ENCODE measurements around the gene ITGAL. TPM values are rescaled to one million over a fixed set of nuclear protein-coding genes. Genes with fewer than 3 reads are reported as not detected.
"Not testable (repeated sequence)": the region's sequence is repeated elsewhere in the genome, so short reads cannot be mapped to it uniquely, and the experiment has no call there.

ITGAL gene
- total and polyA plus RNA-seq, 2 experiments from 2014 or later: 0.95 to 3.4 TPM

- 90% methylated on average over 10 of the region's 10 CpGs for WGBS (ENCODE audit: low lambda C conversion rate, missing lambda C conversion rate)
- H2AFZ ChIP-seq: peak overlapping the region; percentile 39
- H3K9me2 ChIP-seq (replicated peaks; ENCODE audit: insufficient read depth): no peaks in the 10 kb centered on the region
- H4K20me1 ChIP-seq (ENCODE audit: insufficient read depth, poor library complexity, severe bottlenecking): no peaks in the 10 kb centered on the region
- H3K27me3 ChIP-seq: no peaks in the 10 kb centered on the region
- H3K79me2 ChIP-seq: peaks cover 16% of the 10 kb centered on the region
- H3K4me2 ChIP-seq: peak overlapping the region; percentile 95
- TF ChIP-seq EZH2phosphoT487 (IDR thresholded peaks at IDR 0.05; ENCODE audit: low read depth, severe bottlenecking, unreplicated experiment): no peak
- no peak for TF ChIP-seq EZH2 (IDR thresholded peaks at IDR 0.05; ENCODE audit: borderline replicate concordance)
- TF ChIP-seq, protein P1, sequence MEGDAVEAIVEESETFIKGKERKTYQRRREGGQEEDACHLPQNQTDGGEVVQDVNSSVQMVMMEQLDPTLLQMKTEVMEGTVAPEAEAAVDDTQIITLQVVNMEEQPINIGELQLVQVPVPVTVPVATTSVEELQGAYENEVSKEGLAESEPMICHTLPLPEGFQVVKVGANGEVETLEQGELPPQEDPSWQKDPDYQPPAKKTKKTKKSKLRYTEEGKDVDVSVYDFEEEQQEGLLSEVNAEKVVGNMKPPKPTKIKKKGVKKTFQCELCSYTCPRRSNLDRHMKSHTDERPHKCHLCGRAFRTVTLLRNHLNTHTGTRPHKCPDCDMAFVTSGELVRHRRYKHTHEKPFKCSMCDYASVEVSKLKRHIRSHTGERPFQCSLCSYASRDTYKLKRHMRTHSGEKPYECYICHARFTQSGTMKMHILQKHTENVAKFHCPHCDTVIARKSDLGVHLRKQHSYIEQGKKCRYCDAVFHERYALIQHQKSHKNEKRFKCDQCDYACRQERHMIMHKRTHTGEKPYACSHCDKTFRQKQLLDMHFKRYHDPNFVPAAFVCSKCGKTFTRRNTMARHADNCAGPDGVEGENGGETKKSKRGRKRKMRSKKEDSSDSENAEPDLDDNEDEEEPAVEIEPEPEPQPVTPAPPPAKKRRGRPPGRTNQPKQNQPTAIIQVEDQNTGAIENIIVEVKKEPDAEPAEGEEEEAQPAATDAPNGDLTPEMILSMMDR (IDR thresholded peaks at IDR 0.05; ENCODE audit: poor library complexity): no peak
- no peak for DNase-seq (ENCODE audit: low spot score)
- H3K27ac ChIP-seq: peak overlapping the region; percentile 96
- H3K4me1 ChIP-seq (ENCODE audit: insufficient read depth): peaks cover 19% of the 10 kb centered on the region
- H3K4me3 ChIP-seq: no peak overlapping the region
- peaks cover 4% of the 10 kb centered on the region for H3K36me3 ChIP-seq (replicated peaks; ENCODE audit: insufficient read depth, low read depth)
- H3K9me3 ChIP-seq (ENCODE audit: low read depth): peaks cover 14% of the 10 kb centered on the region
These were observed 26.3 kb upstream of the ITGAL start for GRCh38 chr16:30446203-30446595.

DNA sequence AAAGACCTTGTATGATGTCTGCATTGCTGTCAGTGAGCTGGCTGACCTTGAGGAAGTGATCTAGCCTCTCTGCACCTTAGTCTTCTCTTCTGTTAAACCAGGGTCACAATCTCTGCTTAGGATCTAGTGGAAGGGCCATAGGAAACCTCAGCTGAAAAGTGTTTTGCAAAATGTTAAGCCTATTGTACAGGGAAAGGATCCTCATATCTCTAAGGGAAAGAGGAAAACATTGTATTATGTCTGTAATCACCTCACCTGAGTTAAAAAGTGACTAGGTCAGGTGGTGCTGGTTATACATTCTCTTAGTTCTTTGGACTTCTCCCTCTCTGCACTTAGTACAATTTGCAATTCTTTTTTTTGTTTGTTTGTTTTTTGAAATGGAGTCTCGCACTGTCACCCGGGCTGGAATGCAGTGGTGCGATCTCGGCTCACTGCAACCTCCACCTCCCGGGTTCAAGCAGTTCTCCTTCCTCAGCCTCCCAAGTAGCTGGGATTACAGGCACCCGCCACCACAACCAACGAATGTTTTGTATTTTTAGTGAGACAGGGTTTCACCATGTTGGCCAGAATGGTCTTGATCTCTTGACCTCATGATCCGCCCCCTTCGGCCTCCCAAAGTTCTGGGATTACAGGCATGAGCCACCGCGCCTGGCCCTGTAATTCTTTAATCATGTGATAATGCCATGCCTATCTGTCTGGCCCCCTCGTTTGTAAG, 24.9 kb upstream of the ITGAL start:
- peak overlapping the region; percentile 96 for H3K27ac ChIP-seq
- peaks cover 16% of the 10 kb centered on the region for H3K79me2 ChIP-seq
- H3K4me3 ChIP-seq: no peak overlapping the region
- DNase-seq (ENCODE audit: low spot score): peak; percentile 40
- no peak overlapping the region for H2AFZ ChIP-seq
- no peaks in the 10 kb centered on the region for H3K27me3 ChIP-seq
- H3K9me2 ChIP-seq (replicated peaks; ENCODE audit: insufficient read depth): no peaks in the 10 kb centered on the region
- TF ChIP-seq EZH2 (IDR thresholded peaks at IDR 0.05; ENCODE audit: borderline replicate concordance) (no peak), EZH2phosphoT487 (IDR thresholded peaks at IDR 0.05; ENCODE audit: low read depth, severe bottlenecking, unreplicated experiment) (no peak)
- TF ChIP-seq, protein P1 (IDR thresholded peaks at IDR 0.05; ENCODE audit: poor library complexity): no peak
- H3K36me3 ChIP-seq (replicated peaks; ENCODE audit: insufficient read depth, low read depth): peaks cover 4% of the 10 kb centered on the region
- H3K4me1 ChIP-seq (ENCODE audit: insufficient read depth): peaks cover 26% of the 10 kb centered on the region
- 56% methylated on average over 12 of the region's 12 CpGs for whole genome bisulfite sequencing (ENCODE audit: low lambda C conversion rate, missing lambda C conversion rate)
- peaks cover 14% of the 10 kb centered on the region for H3K9me3 ChIP-seq (ENCODE audit: low read depth)
- peak overlapping the region; percentile 48 for H3K4me2 ChIP-seq
- no peaks in the 10 kb centered on the region for H4K20me1 ChIP-seq (ENCODE audit: insufficient read depth, poor library complexity, severe bottlenecking)

GRCh38 chr16:30449116-30449435, 23.5 kb upstream of the ITGAL start:
- no peak for DNase-seq (ENCODE audit: low spot score)
- no peak overlapping the region for H3K4me3 ChIP-seq
- H3K9me3 ChIP-seq (ENCODE audit: low read depth): peaks cover 5% of the 10 kb centered on the region
- no peak overlapping the region for H2AFZ ChIP-seq
- no peak overlapping the region for H3K27ac ChIP-seq
- H4K20me1 ChIP-seq (ENCODE audit: insufficient read depth, poor library complexity, severe bottlenecking): no peaks in the 10 kb centered on the region
- H3K36me3 ChIP-seq (replicated peaks; ENCODE audit: insufficient read depth, low read depth): peaks cover 4% of the 10 kb centered on the region
- no peaks in the 10 kb centered on the region for H3K27me3 ChIP-seq
- no peak for TF ChIP-seq EZH2 (IDR thresholded peaks at IDR 0.05; ENCODE audit: borderline replicate concordance)
- TF ChIP-seq, protein P1 (IDR thresholded peaks at IDR 0.05; ENCODE audit: poor library complexity): no peak
- no peaks in the 10 kb centered on the region for H3K9me2 ChIP-seq (replicated peaks; ENCODE audit: insufficient read depth)
- no peak overlapping the region for H3K4me2 ChIP-seq
- peaks cover 29% of the 10 kb centered on the region for H3K4me1 ChIP-seq (ENCODE audit: insufficient read depth)
- peaks cover 11% of the 10 kb centered on the region for H3K79me2 ChIP-seq
- WGBS (ENCODE audit: low lambda C conversion rate, missing lambda C conversion rate): 94% methylated on average over 3 of the region's 3 CpGs

GRCh38 chr16:30452709-30453580, 19.6 kb upstream of the ITGAL start:
- peak overlapping the region; percentile 63 for H2AFZ ChIP-seq
- H3K9me3 ChIP-seq (ENCODE audit: low read depth); H3K4me3 ChIP-seq; DNase-seq (ENCODE audit: low spot score); H3K9me2 ChIP-seq (replicated peaks; ENCODE audit: insufficient read depth); H3K4me2 ChIP-seq; H3K36me3 ChIP-seq (replicated peaks; ENCODE audit: insufficient read depth, low read depth); H3K27me3 ChIP-seq; H3K79me2 ChIP-seq; H4K20me1 ChIP-seq (ENCODE audit: insufficient read depth, poor library complexity, severe bottlenecking): not testable (repeated sequence)
- WGBS (ENCODE audit: low lambda C conversion rate, missing lambda C conversion rate): 61% methylated on average over 20 of the region's 20 CpGs
- H3K4me1 ChIP-seq (ENCODE audit: insufficient read depth): peaks cover 10% of the 10 kb centered on the region
- peak overlapping the region; percentile 57 for H3K27ac ChIP-seq

Data from hepatocyte (in vitro differentiated cells).